IMR-90 (cell line): ENCODE results near the gene ANKRD11. TPM values are rescaled to one million over a fixed set of nuclear protein-coding genes. Genes with fewer than 3 reads are reported as not detected.

Experiments
- ATAC-seq: fragments of 200-7000 bp; cut with Tn5 transposase; 2 replicates; pipeline ENCODE4 v1.9.1; 2020; ENCODE audit warnings: low read depth, mild to moderate bottlenecking, moderate library complexity
- BruUV-seq: library from RNA; stranded (reverse); fragments of 400-500 nt; replicated peaks from 2 replicates; lab custom pipeline; 2021; lab: Mats Ljungman, UMichigan
- CTCF ChIA-PET: fragments of 300-600 bp; formaldehyde crosslinking; extraction: SDS; loops from one replicate; lab custom pipeline; 2021; ENCODE audit warnings: antibody characterized with exemption; lab: Yijun Ruan, JAX
- POLR2A ChIA-PET: fragments of 300-600 bp; sonication (Branson Sonifier 250); formaldehyde crosslinking; loops from one replicate; lab custom pipeline; 2022; ENCODE audit warnings: antibody characterized with exemption; ENCODE audit not compliant: unreplicated experiment; lab: Charles Lee
- DNase-seq: peaks from one replicate; pipeline ENCODE4 v3.0.0; 2013
- H2AFZ ChIP-seq: replicated peaks from 2 replicates; pipeline ENCODE3; 2013; ENCODE audit warnings: low read length, mild to moderate bottlenecking; ENCODE audit not compliant: poor library complexity
- H2AK5ac ChIP-seq: 2 replicates; pipeline ENCODE4 v1.6.1; 2013; ENCODE audit warnings: low read depth, low read length, inconsistent platforms
- H2AK9ac ChIP-seq: replicated peaks from 2 replicates; pipeline ENCODE3; 2013; ENCODE audit warnings: mild to moderate bottlenecking, low read depth, low read length, moderate library complexity; ENCODE audit not compliant: poor library complexity
- H2BK120ac ChIP-seq: 2 replicates; pipeline ENCODE4 v1.6.1; 2013; ENCODE audit warnings: low read depth, low read length, inconsistent platforms
- H2BK15ac ChIP-seq: 3 replicates; pipeline ENCODE4 v1.6.1; 2013; ENCODE audit warnings: low read depth, low read length, inconsistent platforms
- H2BK20ac ChIP-seq: 2 replicates; pipeline ENCODE4 v1.6.1; 2013; ENCODE audit warnings: low read depth, mild to moderate bottlenecking, inconsistent platforms, low read length, moderate library complexity
- H2BK5ac ChIP-seq: 2 replicates; pipeline ENCODE4 v1.6.1; 2013; ENCODE audit warnings: mild to moderate bottlenecking, low read depth, low read length, inconsistent platforms; ENCODE audit not compliant: poor library complexity, severe bottlenecking
- H3K14ac ChIP-seq: replicated peaks from 2 replicates; pipeline ENCODE4 v1.6.1; 2013; ENCODE audit warnings: low read depth, low read length, inconsistent platforms
- H3K18ac ChIP-seq: 2 replicates; pipeline ENCODE4 v1.6.1; 2013; ENCODE audit warnings: low read depth, low read length, control low read depth
- H3K23ac ChIP-seq: 2 replicates; pipeline ENCODE4 v1.6.1; 2013; ENCODE audit warnings: low read depth, low read length, inconsistent platforms
- H3K27ac ChIP-seq: 2 replicates; pipeline ENCODE4 v1.5.1; 2013; ENCODE audit warnings: mild to moderate bottlenecking, control low read depth, low read length; ENCODE audit not compliant: insufficient read depth
- H3K27me3 ChIP-seq: 2 replicates; pipeline ENCODE4 v1.6.1; 2013; ENCODE audit warnings: low read length; ENCODE audit not compliant: control insufficient read depth, insufficient read depth
- H3K36me3 ChIP-seq: 2 replicates; pipeline ENCODE4 v1.6.1; 2013; ENCODE audit warnings: low read length, mixed read lengths; ENCODE audit not compliant: control insufficient read depth, insufficient read depth
- H3K4ac ChIP-seq: 2 replicates; pipeline ENCODE4 v1.6.1; 2013; ENCODE audit warnings: low read depth, low read length, inconsistent platforms
- H3K4me1 ChIP-seq: 2 replicates; pipeline ENCODE4 v1.6.1; 2013; ENCODE audit warnings: low read length, mixed read lengths; ENCODE audit not compliant: control insufficient read depth, insufficient read depth
- H3K4me2 ChIP-seq: 2 replicates; pipeline ENCODE4 v1.6.1; 2013; ENCODE audit warnings: low read depth, mild to moderate bottlenecking, control low read depth, low read length, moderate library complexity
- H3K4me3 ChIP-seq: 2 replicates; pipeline ENCODE4 v1.5.1; 2013; ENCODE audit warnings: low read depth, mild to moderate bottlenecking, control low read depth, low read length, moderate library complexity; ENCODE audit not compliant: insufficient read depth
- H3K56ac ChIP-seq: 2 replicates; pipeline ENCODE4 v1.6.1; 2013; ENCODE audit warnings: low read length, inconsistent platforms; ENCODE audit not compliant: insufficient read depth; ENCODE audit errors: extremely low read depth
- H3K79me1 ChIP-seq, 2 experiments: 2 replicates each; pipeline ENCODE4 v1.6.1; 2013; ENCODE audit warnings: low read length in 2 of 2, inconsistent platforms in 1 of 2, low read depth in 1 of 2
- H3K9ac ChIP-seq: 2 replicates; pipeline ENCODE4 v1.6.1; 2013; ENCODE audit warnings: low read depth, low read length, control low read depth
- H3K9me1 ChIP-seq: 2 replicates; pipeline ENCODE4 v1.6.1; 2013; ENCODE audit warnings: low read length, inconsistent platforms; ENCODE audit not compliant: insufficient read depth
- H3K9me3 ChIP-seq: 2 replicates; pipeline ENCODE4 v1.6.1; 2013; ENCODE audit warnings: low read length; ENCODE audit not compliant: control insufficient read depth, insufficient read depth
- H4K20me1 ChIP-seq: 2 replicates; pipeline ENCODE4 v1.6.1; 2013; ENCODE audit warnings: low read length, inconsistent platforms; ENCODE audit not compliant: insufficient read depth
- H4K5ac ChIP-seq: 2 replicates; pipeline ENCODE4 v1.6.1; 2013; ENCODE audit warnings: mild to moderate bottlenecking, low read depth, low read length, control low read depth
- H4K8ac ChIP-seq, 2 experiments: 2 replicates each; pipeline ENCODE4 v1.6.1; 2013; ENCODE audit warnings: low read depth in 2 of 2, low read length in 2 of 2, control low read depth in 1 of 2, inconsistent platforms in 1 of 2
- H4K91ac ChIP-seq: 2 replicates; pipeline ENCODE4 v1.6.1; 2013; ENCODE audit warnings: low read depth, low read length, inconsistent platforms; ENCODE audit not compliant: insufficient read depth
- CEBPB ChIP-seq: IDR thresholded peaks from 2 replicates; pipeline ENCODE4 v1.6.1; 2012; ENCODE audit warnings: low read depth, low read length, improper control_type of control experiment
- POLR2A ChIP-seq: IDR thresholded peaks from 2 replicates; pipeline ENCODE4 v1.6.1; 2012; ENCODE audit warnings: mild to moderate bottlenecking, low read depth, low read length
- SMC3 ChIP-seq: fragments of 150-350 bp; IDR thresholded peaks from 2 replicates; pipeline ENCODE4 v1.6.1; 2016; ENCODE audit warnings: low read depth, mild to moderate bottlenecking, antibody characterized with exemption, low read length, moderate library complexity
- whole genome bisulfite sequencing, 2 experiments: methylation state at CpG; one replicate each; pipeline versions ENCODE4 v1.1.5 to v1.1.7; 2013; ENCODE audit warnings: missing lambda C conversion rate in 2 of 2; ENCODE audit not compliant: insufficient read length in 1 of 2; ENCODE audit errors: extremely low coverage in 2 of 2; 5-methylcytosine and 5-hydroxymethylcytosine counted together
- dilution Hi-C: fragments of 300-500 bp; cut with HindIII; formaldehyde crosslinking; loops from one replicate; pipeline ENCODE4 v1.14.3; 2018; ENCODE audit warnings: low sequenced_read_pairs; ENCODE audit not compliant: unreplicated experiment
- in situ Hi-C: fragments of 300-500 bp; cut with MboI; formaldehyde crosslinking; loops from 3 replicates; pipeline ENCODE4 v1.14.3; 2019; ENCODE audit warnings: low sequenced_read_pairs, inconsistent platforms, mixed read lengths
- intact Hi-C: fragments of 100-400 bp; cut with micrococcal nuclease; formaldehyde crosslinking; loops from 2 replicates; pipeline ENCODE4 v1.10.0; 2022
- polyA plus RNA-seq, 3 experiments: library from polyadenylated mRNA; depleted of rRNA; stranded (reverse); fragments of >200 nt; gene quantifications; 2 replicates each; pipeline ENCODE4 v1.2.3, GENCODE V29; 2012; ENCODE audit warnings: low replicate concordance in 1 of 3
- total RNA-seq: library from RNA; depleted of rRNA; stranded (reverse); fragments of >200 nt; gene quantifications from 2 replicates; pipeline ENCODE4 v1.2.3, GENCODE V29; 2012

Gene ANKRD11
- total and polyA plus RNA-seq, 2 of the 4 experiments (the other 2 are of a cell fraction) = 46.8 to 71.9 TPM

- CTCF ChIA-PET = no interaction called here
- Histone ChIP-seq H3K4ac (no peak overlapping the region), H3K9ac (no peak overlapping the region), H2BK5ac (no peak overlapping the region), H3K27ac (no peak overlapping the region), H4K8ac (no peak overlapping the region), H2BK120ac (no peak overlapping the region), H3K9me1 (peaks cover 52% of the 10 kb centered on the region), H3K18ac (no peak overlapping the region), H2AFZ (no peak overlapping the region), H3K79me1 (peaks cover 0 to 80% of the 10 kb centered on the region in 2 experiments; a peak in 2 of 4 replicates), H3K23ac (no peak overlapping the region), H3K4me2 (no peak overlapping the region), H3K4me1 (peaks cover 25% of the 10 kb centered on the region), H3K4me3 (no peak overlapping the region), H2AK9ac (no peak overlapping the region), H3K56ac (no peak overlapping the region), H3K9me3 (no peaks in the 10 kb centered on the region), H2BK20ac (no peak overlapping the region), H4K20me1 (peaks cover 94% of the 10 kb centered on the region), H4K5ac (no peak overlapping the region), H2AK5ac (no peak overlapping the region), H3K36me3 (0 out of 2 replicates have a peak, but pooled peaks cover 1% of the 10 kb centered on the region), H3K14ac (peak overlapping the region; percentile 5), H2BK15ac (no peak overlapping the region), H3K27me3 (no peaks in the 10 kb centered on the region), H4K91ac (no peak overlapping the region)
- in situ Hi-C loops (no loop called here), dilution Hi-C loops (no loop called here), intact Hi-C loops (no loop called here)
- no peak for ATAC-seq
- 100% methylated on average over 5 of the region's 8 CpGs; no CpG with 5 or more reads in 1 of the 2 experiments for WGBS, 2 experiments
- no peak for DNase-seq
- POLR2A ChIA-PET = no interaction called here
- TF ChIP-seq POLR2A (no peak), SMC3 (no peak), CEBPB (no peak)
- no TSS peak for BruUV-seq
Observed at GRCh38 chr16:89404561-89404960, 85.8 kb downstream of the ANKRD11 start.
